ENCODE measurements around the gene KIAA0753.

KIAA0753 gene

GRCh38 chr17:6670571-6670970 lies 30.1 kb upstream of the KIAA0753 start:
- no peaks in the 10 kb centered on the region for H3K27me3 ChIP-seq (ENCODE audit: low read length)
- no peak overlapping the region for H3K4me3 ChIP-seq (ENCODE audit: insufficient read depth, low read length, poor library complexity, severe bottlenecking)
- no peak overlapping the region for H3K4me2 ChIP-seq (ENCODE audit: low read depth, low read length, poor library complexity, severe bottlenecking)

GRCh38 chr17:6669479-6670212 lies 29.1 kb upstream of the KIAA0753 start:
- Histone ChIP-seq H4K20me1 (ENCODE audit: low read depth, low read length) (no peaks in the 10 kb centered on the region), H3K79me2 (ENCODE audit: insufficient read depth, low read length) (no peaks in the 10 kb centered on the region), H3K4me2 (ENCODE audit: low read depth, low read length, poor library complexity, severe bottlenecking) (no peak overlapping the region), H3K9ac (ENCODE audit: low read length) (no peak overlapping the region), H3F3A (ENCODE audit: insufficient read depth) (no peaks in the 10 kb centered on the region), H3K27ac (ENCODE audit: low read depth, low read length) (no peak overlapping the region), H3K4me3 (ENCODE audit: insufficient read depth, low read length, poor library complexity, severe bottlenecking) (no peak overlapping the region), H3K27me3 (ENCODE audit: low read length) (no peaks in the 10 kb centered on the region), H3K9me3 (ENCODE audit: insufficient read depth, low read length) (no peaks in the 10 kb centered on the region), H3K36me3 (ENCODE audit: low read length) (no peaks in the 10 kb centered on the region), H3K9me2 (replicated peaks; ENCODE audit: insufficient read depth, low read length) (no peaks in the 10 kb centered on the region), H2AFZ (ENCODE audit: low read depth, low read length, severe bottlenecking) (no peak overlapping the region)
- TF ChIP-seq EZH2phosphoT487 (conservative IDR thresholded peaks at IDR 0.05; ENCODE audit: low read length) = no peak
- TF ChIP-seq CTCF (IDR thresholded peaks at IDR 0.05; ENCODE audit: insufficient read depth, low read length, poor library complexity, severe bottlenecking) = no peak

More at GRCh38 chr17:6670571-6670970, 30.1 kb upstream of the KIAA0753 start:
- no peak overlapping the region for H3K9ac ChIP-seq (ENCODE audit: low read length)
- no peaks in the 10 kb centered on the region for H3K36me3 ChIP-seq (ENCODE audit: low read length)
- no peaks in the 10 kb centered on the region for H3F3A ChIP-seq (ENCODE audit: insufficient read depth)
- H3K9me2 ChIP-seq (replicated peaks; ENCODE audit: insufficient read depth, low read length) = no peaks in the 10 kb centered on the region
- TF ChIP-seq CTCF (IDR thresholded peaks at IDR 0.05; ENCODE audit: insufficient read depth, low read length, poor library complexity, severe bottlenecking) (no peak), EZH2phosphoT487 (conservative IDR thresholded peaks at IDR 0.05; ENCODE audit: low read length) (no peak)
- H4K20me1 ChIP-seq (ENCODE audit: low read depth, low read length) = no peaks in the 10 kb centered on the region
- H2AFZ ChIP-seq (ENCODE audit: low read depth, low read length, severe bottlenecking) = no peak overlapping the region
- H3K27ac ChIP-seq (ENCODE audit: low read depth, low read length) = no peak overlapping the region
- H3K9me3 ChIP-seq (ENCODE audit: insufficient read depth, low read length) = no peaks in the 10 kb centered on the region
- H3K79me2 ChIP-seq (ENCODE audit: insufficient read depth, low read length) = no peaks in the 10 kb centered on the region

- Histone ChIP-seq H3K36me3 (ENCODE audit: low read length) (no peaks in the 10 kb centered on the region), H3K9me3 (ENCODE audit: insufficient read depth, low read length) (no peaks in the 10 kb centered on the region), H3K4me2 (ENCODE audit: low read depth, low read length, poor library complexity, severe bottlenecking) (no peak overlapping the region), H3K27me3 (ENCODE audit: low read length) (no peaks in the 10 kb centered on the region), H3K9ac (ENCODE audit: low read length) (no peak overlapping the region), H3K9me2 (replicated peaks; ENCODE audit: insufficient read depth, low read length) (no peaks in the 10 kb centered on the region), H2AFZ (ENCODE audit: low read depth, low read length, severe bottlenecking) (no peak overlapping the region), H3K4me3 (ENCODE audit: insufficient read depth, low read length, poor library complexity, severe bottlenecking) (no peak overlapping the region), H3F3A (ENCODE audit: insufficient read depth) (no peaks in the 10 kb centered on the region), H3K27ac (ENCODE audit: low read depth, low read length) (no peak overlapping the region), H3K79me2 (ENCODE audit: insufficient read depth, low read length) (no peaks in the 10 kb centered on the region), H4K20me1 (ENCODE audit: low read depth, low read length) (no peaks in the 10 kb centered on the region)
- TF ChIP-seq EZH2phosphoT487 (conservative IDR thresholded peaks at IDR 0.05; ENCODE audit: low read length) = no peak
- TF ChIP-seq CTCF (IDR thresholded peaks at IDR 0.05; ENCODE audit: insufficient read depth, low read length, poor library complexity, severe bottlenecking) = no peak
These were observed 28.4 kb upstream of the KIAA0753 start for GRCh38 chr17:6668727-6669425.
